Mucosa of stomach (tissue), 1 donor: ENCODE data around the gene PHACTR4.
"Not testable (repeated sequence)": the region's sequence is repeated elsewhere in the genome, so short reads cannot be mapped to it uniquely, and the experiment has no call there.

Experiments
- H3K27me3 ChIP-seq: one replicate; pipeline ENCODE4 v1.7.0; 2013; ENCODE audit warnings: mild to moderate bottlenecking, low read length; ENCODE audit not compliant: control insufficient read depth, insufficient read depth
- H3K36me3 ChIP-seq: one replicate; pipeline ENCODE4 v1.7.0; 2013; ENCODE audit warnings: low read length; ENCODE audit not compliant: control insufficient read depth, insufficient read depth
- H3K4me1 ChIP-seq: one replicate; pipeline ENCODE4 v1.7.0; 2013; ENCODE audit warnings: mild to moderate bottlenecking, low read length; ENCODE audit not compliant: control insufficient read depth, insufficient read depth
- H3K4me3 ChIP-seq: one replicate; pipeline ENCODE4 v1.7.0; 2013; ENCODE audit warnings: low read length
- H3K9ac ChIP-seq: one replicate; pipeline ENCODE4 v1.7.0; 2013; ENCODE audit warnings: mild to moderate bottlenecking, low read length, moderate library complexity
- H3K9me3 ChIP-seq: one replicate; pipeline ENCODE4 v1.7.0; 2013; ENCODE audit warnings: mild to moderate bottlenecking, low read length, moderate library complexity; ENCODE audit not compliant: control insufficient read depth
- donor health status: Pancreatic carcinoma.

PHACTR4 gene

GRCh38 chr1:28374297-28374696, 4.8 kb downstream of the PHACTR4 start:
- peaks cover 18% of the 10 kb centered on the region for H3K4me1 ChIP-seq
- no peak overlapping the region for H3K4me3 ChIP-seq
- no peaks in the 10 kb centered on the region for H3K27me3 ChIP-seq
- no peaks in the 10 kb centered on the region for H3K9me3 ChIP-seq
- no peaks in the 10 kb centered on the region for H3K36me3 ChIP-seq
- no peak overlapping the region for H3K9ac ChIP-seq

GRCh38 chr1:28375598-28375997, 6.1 kb downstream of the PHACTR4 start:
- H3K4me3 ChIP-seq, H3K9me3 ChIP-seq, H3K27me3 ChIP-seq, H3K36me3 ChIP-seq, H3K9ac ChIP-seq: not testable (repeated sequence)
- H3K4me1 ChIP-seq, result peaks cover 18% of the 10 kb centered on the region

- H3K4me1 ChIP-seq, result peaks cover 14% of the 10 kb centered on the region
- not testable (repeated sequence) for H3K4me3 ChIP-seq, H3K9me3 ChIP-seq, H3K9ac ChIP-seq, H3K27me3 ChIP-seq, H3K36me3 ChIP-seq
These were observed 6.7 kb downstream of the PHACTR4 start for GRCh38 chr1:28376195-28376594.

DNA sequence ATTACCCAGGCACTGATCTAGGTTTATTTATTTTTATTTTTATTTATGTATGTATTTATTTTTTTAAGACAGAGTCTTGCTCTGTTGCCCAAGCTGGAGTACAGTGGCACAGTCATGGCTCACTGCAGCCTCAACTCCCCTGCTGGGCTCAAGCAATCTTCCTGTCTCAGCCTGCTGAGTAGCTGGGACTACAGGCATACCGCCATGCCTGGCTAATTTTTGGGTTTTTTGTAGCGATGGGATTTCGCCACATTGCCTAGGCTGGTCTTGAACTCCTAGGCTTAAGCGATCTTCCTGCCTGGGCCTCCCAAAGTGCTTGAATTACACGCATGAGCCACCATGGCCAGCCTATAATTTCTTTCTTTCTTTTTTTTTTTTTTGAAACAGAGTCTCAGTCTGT, 9.4 kb downstream of the PHACTR4 start:
- Histone ChIP-seq H3K4me3 (no peak overlapping the region), H3K9ac (no peak overlapping the region), H3K9me3 (no peaks in the 10 kb centered on the region), H3K36me3 (no peaks in the 10 kb centered on the region), H3K27me3 (no peaks in the 10 kb centered on the region), H3K4me1 (peaks cover 8% of the 10 kb centered on the region)

DNA sequence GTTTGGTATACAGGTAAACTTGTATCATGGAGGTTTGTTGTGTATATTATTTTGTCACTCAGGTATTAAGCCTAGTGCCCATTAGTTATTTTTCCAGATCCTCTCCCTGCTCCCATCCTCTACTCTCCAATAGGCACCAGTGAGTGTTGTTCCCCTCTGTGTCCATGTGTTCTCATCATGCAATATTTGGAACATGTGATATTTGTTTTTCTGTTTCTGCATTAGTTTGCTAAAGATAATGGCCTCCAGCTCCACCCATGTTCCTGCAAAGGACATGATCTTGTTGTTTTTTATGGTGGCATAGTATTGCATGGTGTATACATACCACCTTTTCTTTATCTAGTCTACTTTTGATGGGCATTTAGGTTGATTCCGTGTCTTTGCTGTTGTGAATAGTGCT, 10.9 kb downstream of the PHACTR4 start:
- H3K36me3 ChIP-seq, result no peaks in the 10 kb centered on the region
- no peaks in the 10 kb centered on the region for H3K9me3 ChIP-seq
- H3K4me3 ChIP-seq, result no peak overlapping the region
- H3K4me1 ChIP-seq, result no peaks in the 10 kb centered on the region
- H3K9ac ChIP-seq, result no peak overlapping the region
- H3K27me3 ChIP-seq, result no peaks in the 10 kb centered on the region

DNA sequence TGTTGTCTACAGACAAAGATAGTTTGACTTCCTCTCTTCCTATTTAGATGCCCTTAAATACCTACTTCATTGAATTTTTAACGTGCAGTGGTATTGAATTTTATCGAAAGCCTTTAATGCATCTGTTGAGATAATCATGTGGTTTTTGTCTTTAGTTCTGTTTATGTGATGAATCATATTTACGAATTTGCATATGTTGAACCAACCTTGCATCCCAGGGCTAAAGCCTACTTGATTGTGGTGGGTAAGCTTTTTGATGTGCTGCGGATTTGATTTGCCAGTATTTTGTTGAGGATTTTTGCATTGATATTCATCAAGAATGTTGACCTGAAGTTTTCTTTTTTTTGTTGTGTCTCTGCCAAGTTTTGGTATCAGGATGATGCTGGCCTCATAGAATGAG, 14.2 kb downstream of the PHACTR4 start:
- H3K4me3 ChIP-seq, H3K36me3 ChIP-seq, H3K9ac ChIP-seq, H3K27me3 ChIP-seq, H3K9me3 ChIP-seq, H3K4me1 ChIP-seq: not testable (repeated sequence)

DNA sequence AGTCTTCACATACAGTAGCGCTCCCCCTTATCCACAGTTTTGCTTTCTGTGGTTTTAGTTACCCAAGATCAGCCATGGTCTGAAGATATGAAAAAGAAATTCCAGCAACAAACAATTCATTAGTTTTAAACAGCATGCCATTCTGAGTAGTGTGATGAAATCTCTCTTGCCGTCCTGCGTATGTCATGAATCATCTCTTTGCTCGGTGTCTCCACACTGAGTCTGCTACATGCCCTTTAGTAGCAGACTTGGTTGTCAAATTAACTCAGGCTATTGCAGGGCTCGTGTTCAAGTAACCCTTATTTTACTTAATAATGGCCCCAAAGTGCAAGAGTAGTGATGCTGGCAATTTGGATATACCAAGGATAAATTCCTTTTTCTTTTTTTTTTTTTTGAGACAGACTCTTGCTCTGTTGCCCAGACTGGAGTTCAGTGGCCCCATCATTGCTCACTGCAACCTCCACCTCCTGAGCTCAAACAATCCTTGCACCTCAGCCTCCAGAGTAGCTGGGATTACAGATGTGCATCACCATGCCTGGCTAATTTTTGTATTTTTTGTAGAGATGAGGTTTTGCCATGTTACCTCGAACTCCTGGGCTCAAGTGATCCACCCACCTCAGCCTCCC, 22.6 kb downstream of the PHACTR4 start:
- H3K9ac ChIP-seq, result no peak overlapping the region
- H3K9me3 ChIP-seq, result no peaks in the 10 kb centered on the region

GRCh38 chr1:28394136-28394535, 24.6 kb downstream of the PHACTR4 start:
- no peaks in the 10 kb centered on the region for H3K36me3 ChIP-seq
- peaks cover 18% of the 10 kb centered on the region for H3K4me1 ChIP-seq
- no peak overlapping the region for H3K4me3 ChIP-seq
- no peaks in the 10 kb centered on the region for H3K27me3 ChIP-seq
- no peaks in the 10 kb centered on the region for H3K9me3 ChIP-seq
- no peak overlapping the region for H3K9ac ChIP-seq

More for the DNA sequence above, 22.6 kb downstream of the PHACTR4 start:
- Histone ChIP-seq H3K4me3 (no peak overlapping the region), H3K36me3 (no peaks in the 10 kb centered on the region), H3K4me1 (peaks cover 18% of the 10 kb centered on the region), H3K27me3 (no peaks in the 10 kb centered on the region)

DNA sequence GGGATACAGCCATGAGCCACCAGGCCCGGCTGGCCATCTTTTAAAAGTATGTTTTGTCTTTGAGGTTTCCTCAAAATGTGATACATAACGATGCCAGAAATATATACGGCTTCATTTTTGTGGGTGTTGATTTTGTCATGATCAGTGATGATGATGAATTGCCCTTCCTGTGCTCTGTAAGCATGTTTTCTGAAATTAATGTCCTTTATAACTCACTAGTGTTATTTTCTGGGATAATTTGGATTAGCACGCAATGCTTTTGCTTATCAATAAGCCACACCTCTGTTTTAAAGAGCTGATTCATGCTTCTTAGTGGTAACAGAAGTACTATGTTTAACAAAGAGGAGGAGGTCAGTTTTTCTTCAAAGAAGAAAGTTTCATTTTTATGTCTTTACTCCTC, 25.6 kb downstream of the PHACTR4 start:
- H3K27me3 ChIP-seq, result no peaks in the 10 kb centered on the region
- no peaks in the 10 kb centered on the region for H3K36me3 ChIP-seq
- no peak overlapping the region for H3K4me3 ChIP-seq
- peaks cover 18% of the 10 kb centered on the region for H3K4me1 ChIP-seq
- H3K9ac ChIP-seq, result no peak overlapping the region
- no peaks in the 10 kb centered on the region for H3K9me3 ChIP-seq

DNA sequence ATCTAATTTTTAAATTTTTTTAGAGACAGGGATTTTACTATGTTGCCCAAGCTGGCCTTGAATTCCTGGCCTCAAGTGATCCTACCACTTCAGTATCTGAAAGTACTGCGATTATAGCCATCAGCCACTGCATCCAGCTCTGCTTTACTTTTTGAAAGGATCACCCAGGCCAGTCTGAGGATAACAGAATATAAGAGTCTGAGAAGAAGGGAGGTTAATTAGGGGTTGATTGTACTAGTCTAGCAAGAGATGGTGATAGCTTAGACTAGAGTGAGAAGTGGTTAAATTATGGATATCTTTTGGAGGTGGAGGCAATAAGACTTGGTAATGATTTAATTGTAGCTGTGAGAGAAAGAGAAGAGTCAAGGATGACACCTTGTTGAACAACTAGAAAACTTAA, 32.2 kb downstream of the PHACTR4 start:
- Histone ChIP-seq H3K4me3 (no peak overlapping the region), H3K9ac (no peak overlapping the region), H3K36me3 (no peaks in the 10 kb centered on the region)

GRCh38 chr1:28409090-28409489, 39.5 kb downstream of the PHACTR4 start:
- no peaks in the 10 kb centered on the region for H3K36me3 ChIP-seq
- no peak overlapping the region for H3K9ac ChIP-seq
- H3K4me3 ChIP-seq, result no peak overlapping the region
- no peaks in the 10 kb centered on the region for H3K9me3 ChIP-seq
- no peaks in the 10 kb centered on the region for H3K4me1 ChIP-seq
- no peaks in the 10 kb centered on the region for H3K27me3 ChIP-seq

More for the DNA sequence above, 32.2 kb downstream of the PHACTR4 start:
- H3K27me3 ChIP-seq, result no peaks in the 10 kb centered on the region
- H3K9me3 ChIP-seq, result no peaks in the 10 kb centered on the region
- H3K4me1 ChIP-seq, result peaks cover 4% of the 10 kb centered on the region

DNA sequence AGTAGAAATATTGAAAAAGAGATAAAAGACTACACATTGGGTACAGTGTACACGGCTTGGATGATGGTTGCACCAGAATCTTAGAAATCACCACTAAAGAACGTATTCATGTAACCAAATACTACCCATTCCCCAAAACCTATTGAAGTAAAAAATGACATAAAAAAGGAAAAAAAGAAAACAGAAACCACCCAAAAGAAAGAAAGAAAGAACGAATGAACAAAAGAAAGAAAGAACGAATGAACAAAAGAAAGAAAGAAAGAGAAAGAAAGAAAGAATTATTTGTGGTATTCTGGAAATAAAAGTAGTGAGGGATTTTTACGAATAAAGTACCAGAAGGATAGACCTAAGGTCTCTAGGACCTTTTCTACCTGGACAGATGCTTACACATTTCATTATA, 42.1 kb downstream of the PHACTR4 start:
- H3K27me3 ChIP-seq, result no peaks in the 10 kb centered on the region
- H3K4me3 ChIP-seq, result no peak overlapping the region
- peaks cover 4% of the 10 kb centered on the region for H3K4me1 ChIP-seq
- no peaks in the 10 kb centered on the region for H3K9me3 ChIP-seq
- H3K36me3 ChIP-seq, result no peaks in the 10 kb centered on the region
- no peak overlapping the region for H3K9ac ChIP-seq

GRCh38 chr1:28412731-28413130, 43.2 kb downstream of the PHACTR4 start:
- no peaks in the 10 kb centered on the region for H3K9me3 ChIP-seq
- H3K36me3 ChIP-seq, result no peaks in the 10 kb centered on the region
- peaks cover 11% of the 10 kb centered on the region for H3K4me1 ChIP-seq
- H3K9ac ChIP-seq, result no peak overlapping the region
- no peaks in the 10 kb centered on the region for H3K27me3 ChIP-seq
- H3K4me3 ChIP-seq, result no peak overlapping the region
